Measurements from ENCODE around the gene HYAL3. TPM values are rescaled to one million over a fixed set of nuclear protein-coding genes. Genes with fewer than 3 reads are reported as not detected.
A peak's percentile ranks its signal among the peaks of the same experiment; 100 is the strongest.

Gene HYAL3
- total RNA-seq, 2 donors from 2014 or later, result 0.74 to 3.5 TPM

DNA sequence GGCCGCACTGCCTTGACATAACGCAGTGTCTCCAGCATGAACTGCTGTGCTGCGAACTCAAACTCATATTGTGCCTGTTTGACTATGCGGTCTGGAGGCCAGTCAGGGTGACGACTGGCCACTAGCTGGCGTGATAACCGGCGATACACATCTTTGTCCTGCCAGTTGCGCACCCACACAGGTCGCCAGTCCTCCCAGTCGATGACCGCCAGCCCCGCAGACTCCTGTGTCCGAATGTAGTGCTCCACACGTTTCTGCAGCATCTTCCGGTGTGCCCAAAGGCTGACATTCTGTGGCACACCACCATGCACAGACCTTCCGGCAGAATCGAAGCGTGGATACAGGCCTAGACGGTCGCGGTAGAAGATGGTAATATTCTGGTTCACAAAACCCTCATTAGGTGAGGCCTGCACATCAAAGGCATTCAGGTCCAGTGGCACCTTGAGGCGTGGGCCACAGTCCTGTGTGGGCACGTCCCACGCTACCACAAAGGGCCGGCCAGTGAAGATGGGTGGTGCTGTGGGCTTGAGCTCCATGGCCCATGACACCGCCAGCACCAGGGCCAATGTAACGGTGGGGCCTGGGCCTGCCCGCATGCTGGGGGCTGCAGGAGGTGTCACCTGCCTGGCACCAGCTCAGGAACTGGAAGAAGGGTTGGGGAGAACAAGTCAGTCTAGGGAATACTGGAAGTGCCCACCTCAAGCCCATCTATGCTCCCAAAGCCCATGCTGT lies 20.9 kb upstream of the HYAL3 start:
- Histone ChIP-seq H3K4me1 (peaks cover 0 to 77% of the 10 kb centered on the region in 2 donors), H3K4me3 (peak overlapping the region; percentile 52 to 70), H3K9me3 (no peaks in the 10 kb centered on the region), H3K36me3 (peaks cover 26% of the 10 kb centered on the region), H3K27me3 (no peaks in the 10 kb centered on the region), H3K27ac (peak overlapping the region; percentile 93)
- TF ChIP-seq, protein P1, sequence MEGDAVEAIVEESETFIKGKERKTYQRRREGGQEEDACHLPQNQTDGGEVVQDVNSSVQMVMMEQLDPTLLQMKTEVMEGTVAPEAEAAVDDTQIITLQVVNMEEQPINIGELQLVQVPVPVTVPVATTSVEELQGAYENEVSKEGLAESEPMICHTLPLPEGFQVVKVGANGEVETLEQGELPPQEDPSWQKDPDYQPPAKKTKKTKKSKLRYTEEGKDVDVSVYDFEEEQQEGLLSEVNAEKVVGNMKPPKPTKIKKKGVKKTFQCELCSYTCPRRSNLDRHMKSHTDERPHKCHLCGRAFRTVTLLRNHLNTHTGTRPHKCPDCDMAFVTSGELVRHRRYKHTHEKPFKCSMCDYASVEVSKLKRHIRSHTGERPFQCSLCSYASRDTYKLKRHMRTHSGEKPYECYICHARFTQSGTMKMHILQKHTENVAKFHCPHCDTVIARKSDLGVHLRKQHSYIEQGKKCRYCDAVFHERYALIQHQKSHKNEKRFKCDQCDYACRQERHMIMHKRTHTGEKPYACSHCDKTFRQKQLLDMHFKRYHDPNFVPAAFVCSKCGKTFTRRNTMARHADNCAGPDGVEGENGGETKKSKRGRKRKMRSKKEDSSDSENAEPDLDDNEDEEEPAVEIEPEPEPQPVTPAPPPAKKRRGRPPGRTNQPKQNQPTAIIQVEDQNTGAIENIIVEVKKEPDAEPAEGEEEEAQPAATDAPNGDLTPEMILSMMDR (IDR thresholded peaks at IDR 0.05), result no peak
- no peak for DNase-seq (ENCODE audit: low spot score)

DNA sequence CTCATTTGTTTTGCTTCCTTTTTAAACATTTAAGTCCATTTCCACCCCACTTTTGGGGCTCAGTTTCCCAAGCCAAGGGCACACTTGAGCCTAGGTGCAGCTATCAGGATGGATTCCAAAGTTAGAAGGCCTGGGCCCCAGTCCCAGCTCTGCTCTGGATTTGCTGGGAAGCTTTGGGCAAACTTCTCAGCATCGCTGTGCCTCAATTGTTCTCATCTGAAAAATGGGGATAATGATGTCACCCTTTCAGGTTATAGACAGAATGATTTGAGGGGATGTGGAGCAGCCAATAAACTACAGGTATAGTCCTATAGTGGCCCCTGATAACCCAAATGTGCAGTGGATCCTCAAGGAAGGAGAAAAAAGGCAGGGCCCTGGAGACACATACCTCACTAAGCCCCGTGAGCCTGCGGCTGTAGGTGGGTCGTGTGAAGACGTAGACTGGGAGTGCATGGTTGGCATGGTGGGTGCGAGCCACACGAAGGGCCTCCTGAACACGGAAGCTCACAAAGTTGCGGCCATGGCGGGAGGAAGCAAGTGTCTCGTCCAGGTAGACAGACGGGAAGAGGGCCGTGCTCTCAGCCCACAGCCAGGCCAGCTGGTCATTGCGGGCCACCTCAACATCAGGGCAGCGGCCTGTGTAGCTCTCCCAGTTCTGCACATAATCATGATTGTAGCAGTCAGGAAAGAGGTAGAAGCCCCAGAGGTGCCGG lies 20.1 kb upstream of the HYAL3 start:
- TF ChIP-seq, protein P1 (IDR thresholded peaks at IDR 0.05), result no peak
- peaks cover 26% of the 10 kb centered on the region for H3K36me3 ChIP-seq
- no peaks in the 10 kb centered on the region for H3K9me3 ChIP-seq
- H3K27ac ChIP-seq, result peak overlapping the region; percentile 2 to 93
- DNase-seq (ENCODE audit: low spot score), result no peak
- peak overlapping the region; percentile 52 to 70 for H3K4me3 ChIP-seq
- no peaks in the 10 kb centered on the region for H3K27me3 ChIP-seq
- H3K4me1 ChIP-seq, result peaks cover 0 to 70% of the 10 kb centered on the region in 2 donors

GRCh38 chr3:50318615-50319014 lies 19.4 kb upstream of the HYAL3 start:
- Histone ChIP-seq H3K4me1 (peaks cover 0 to 63% of the 10 kb centered on the region in 2 donors), H3K27me3 (no peaks in the 10 kb centered on the region), H3K9me3 (no peaks in the 10 kb centered on the region), H3K4me3 (peak overlapping the region; percentile 10 to 70), H3K27ac (peak overlapping the region; percentile 2 to 93), H3K36me3 (peaks cover 26% of the 10 kb centered on the region)
- no peak for DNase-seq (ENCODE audit: low spot score)
- TF ChIP-seq, protein P1 (IDR thresholded peaks at IDR 0.05), result no peak

- no peak for DNase-seq (ENCODE audit: low spot score)
- TF ChIP-seq, protein P1 (IDR thresholded peaks at IDR 0.05), result no peak
- Histone ChIP-seq H3K27ac (peak overlapping the region in 1 of 2 donors; percentile 93), H3K27me3 (no peaks in the 10 kb centered on the region), H3K4me3 (peak overlapping the region; percentile 10 to 70), H3K4me1 (peaks cover 0 to 58% of the 10 kb centered on the region in 2 donors), H3K9me3 (no peaks in the 10 kb centered on the region), H3K36me3 (peaks cover 26% of the 10 kb centered on the region)
Measured at GRCh38 chr3:50318163-50318562, 19.0 kb upstream of the HYAL3 start.

- Histone ChIP-seq H3K4me1 (peaks cover 0 to 50% of the 10 kb centered on the region in 2 donors), H3K27me3 (no peaks in the 10 kb centered on the region), H3K36me3 (peaks cover 26% of the 10 kb centered on the region), H3K9me3 (no peaks in the 10 kb centered on the region), H3K4me3 (no peak overlapping the region), H3K27ac (peak overlapping the region in 1 of 2 donors; percentile 93)
- TF ChIP-seq, protein P1 (IDR thresholded peaks at IDR 0.05), result no peak
- DNase-seq (ENCODE audit: low spot score), result no peak
Measured at GRCh38 chr3:50317300-50317699, 18.1 kb upstream of the HYAL3 start.

Data from right atrium auricular region (tissue), 2 donors.